Measurements from ENCODE around the gene RET. TPM values are rescaled to one million over a fixed set of nuclear protein-coding genes. Genes with fewer than 3 reads are reported as not detected.
A peak's percentile ranks its signal among the peaks of the same experiment; 100 is the strongest.

RET gene
- total RNA-seq, 1 experiment from 2014 or later, result not detected

- no peaks in the 10 kb centered on the region for H3K27me3 Mint-ChIP-seq (ENCODE audit: insufficient read depth, unreplicated experiment)
- no peaks in the 10 kb centered on the region for H3K9me3 Mint-ChIP-seq (ENCODE audit: unreplicated experiment)
- H3K36me3 Mint-ChIP-seq (ENCODE audit: insufficient read depth, unreplicated experiment), result no peaks in the 10 kb centered on the region
- ChIA-PET POLR2A (interaction anchor here (1.4 to 3.1 kb wide), 3 partner anchors 11 to 13 kb away, joined by 8 to 14 read pairs (median 10); partner anchors contain the start of gene CSGALNACT2), CTCF (interaction anchor here (0.7 kb wide), 1 partner anchor 197 kb away, joined by 3 read pairs; no protein-coding TSS in a partner anchor)
- intact Hi-C loops (cut with micrococcal nuclease), result no loop called here
- TF ChIP-seq, protein P1, sequence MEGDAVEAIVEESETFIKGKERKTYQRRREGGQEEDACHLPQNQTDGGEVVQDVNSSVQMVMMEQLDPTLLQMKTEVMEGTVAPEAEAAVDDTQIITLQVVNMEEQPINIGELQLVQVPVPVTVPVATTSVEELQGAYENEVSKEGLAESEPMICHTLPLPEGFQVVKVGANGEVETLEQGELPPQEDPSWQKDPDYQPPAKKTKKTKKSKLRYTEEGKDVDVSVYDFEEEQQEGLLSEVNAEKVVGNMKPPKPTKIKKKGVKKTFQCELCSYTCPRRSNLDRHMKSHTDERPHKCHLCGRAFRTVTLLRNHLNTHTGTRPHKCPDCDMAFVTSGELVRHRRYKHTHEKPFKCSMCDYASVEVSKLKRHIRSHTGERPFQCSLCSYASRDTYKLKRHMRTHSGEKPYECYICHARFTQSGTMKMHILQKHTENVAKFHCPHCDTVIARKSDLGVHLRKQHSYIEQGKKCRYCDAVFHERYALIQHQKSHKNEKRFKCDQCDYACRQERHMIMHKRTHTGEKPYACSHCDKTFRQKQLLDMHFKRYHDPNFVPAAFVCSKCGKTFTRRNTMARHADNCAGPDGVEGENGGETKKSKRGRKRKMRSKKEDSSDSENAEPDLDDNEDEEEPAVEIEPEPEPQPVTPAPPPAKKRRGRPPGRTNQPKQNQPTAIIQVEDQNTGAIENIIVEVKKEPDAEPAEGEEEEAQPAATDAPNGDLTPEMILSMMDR (IDR thresholded peaks at IDR 0.05; ENCODE audit: unreplicated experiment), result no peak
- H3K4me3 Mint-ChIP-seq (ENCODE audit: unreplicated experiment), result no peak overlapping the region
- H3K27ac Mint-ChIP-seq (ENCODE audit: low read depth, unreplicated experiment), result peak overlapping the region; percentile 31
- no peak for DNase-seq (ENCODE audit: unreplicated experiment)
- peaks cover 14% of the 10 kb centered on the region for H3K4me1 Mint-ChIP-seq (ENCODE audit: insufficient read depth, unreplicated experiment)
- BruUV-seq (replicated peaks), result no TSS peak
Measured at GRCh38 chr10:43151371-43151770, 74.5 kb downstream of the RET start.

DNA sequence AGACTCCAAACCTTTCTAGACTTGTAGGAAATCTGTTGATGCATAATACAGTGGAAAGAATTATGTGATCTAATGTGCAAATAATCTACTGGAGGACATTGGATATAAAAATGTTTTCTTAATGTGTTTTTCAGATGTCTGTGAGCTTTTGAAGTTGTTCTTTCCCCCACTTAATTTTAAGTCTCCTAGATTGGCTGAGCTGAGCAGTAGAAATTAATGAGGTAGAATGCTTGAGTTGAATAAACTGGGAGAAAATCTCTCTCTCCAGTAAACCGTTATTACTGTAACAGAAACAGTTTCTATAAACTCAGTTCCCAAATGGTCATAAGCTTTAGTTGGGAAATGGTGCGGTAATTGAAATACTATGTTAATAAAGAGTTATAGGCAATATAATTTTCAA is 77.0 kb downstream of the RET start:
- DNase-seq (ENCODE audit: unreplicated experiment), result no peak
- intact Hi-C loops (cut with micrococcal nuclease), result no loop called here
- H3K9me3 Mint-ChIP-seq (ENCODE audit: unreplicated experiment), result no peaks in the 10 kb centered on the region
- no peaks in the 10 kb centered on the region for H3K36me3 Mint-ChIP-seq (ENCODE audit: insufficient read depth, unreplicated experiment)
- ChIA-PET POLR2A (interaction anchor here (1.1 to 2.0 kb wide), 2 partner anchors 13 to 15 kb away, joined by 6 to 14 read pairs; partner anchors contain the start of gene CSGALNACT2), CTCF (interaction anchor here (0.6 kb wide), 1 partner anchor 336 kb away, joined by 3 read pairs; no protein-coding TSS in a partner anchor)
- BruUV-seq (replicated peaks), result no TSS peak
- H3K27me3 Mint-ChIP-seq (ENCODE audit: insufficient read depth, unreplicated experiment), result no peaks in the 10 kb centered on the region
- TF ChIP-seq, protein P1 (IDR thresholded peaks at IDR 0.05; ENCODE audit: unreplicated experiment), result no peak
- no peak overlapping the region for H3K4me3 Mint-ChIP-seq (ENCODE audit: unreplicated experiment)
- H3K4me1 Mint-ChIP-seq (ENCODE audit: insufficient read depth, unreplicated experiment), result peaks cover 20% of the 10 kb centered on the region
- H3K27ac Mint-ChIP-seq (ENCODE audit: low read depth, unreplicated experiment), result no peak overlapping the region

- no peak overlapping the region for H3K27ac Mint-ChIP-seq (ENCODE audit: low read depth, unreplicated experiment)
- H3K27me3 Mint-ChIP-seq (ENCODE audit: insufficient read depth, unreplicated experiment), result no peaks in the 10 kb centered on the region
- intact Hi-C loops (cut with micrococcal nuclease), result no loop called here
- ChIA-PET POLR2A (interaction anchor here (2.0 kb wide), 1 partner anchor 16 kb away, joined by 14 read pairs; the partner anchor contains the start of gene CSGALNACT2), CTCF (interaction anchor here (1.0 to 1.3 kb wide), 3 partner anchors 8 to 138 kb away, joined by 3 to 4 read pairs (median 3); no protein-coding TSS in a partner anchor)
- H3K4me3 Mint-ChIP-seq (ENCODE audit: unreplicated experiment), result no peak overlapping the region
- H3K36me3 Mint-ChIP-seq (ENCODE audit: insufficient read depth, unreplicated experiment), result no peaks in the 10 kb centered on the region
- peaks cover 20% of the 10 kb centered on the region for H3K4me1 Mint-ChIP-seq (ENCODE audit: insufficient read depth, unreplicated experiment)
- no peak for DNase-seq (ENCODE audit: unreplicated experiment)
- BruUV-seq (replicated peaks), result TSS peak; percentile 59
- no peaks in the 10 kb centered on the region for H3K9me3 Mint-ChIP-seq (ENCODE audit: unreplicated experiment)
- TF ChIP-seq, protein P1 (IDR thresholded peaks at IDR 0.05; ENCODE audit: unreplicated experiment), result no peak
Measured at GRCh38 chr10:43155221-43155620, 78.4 kb downstream of the RET start.

DNA sequence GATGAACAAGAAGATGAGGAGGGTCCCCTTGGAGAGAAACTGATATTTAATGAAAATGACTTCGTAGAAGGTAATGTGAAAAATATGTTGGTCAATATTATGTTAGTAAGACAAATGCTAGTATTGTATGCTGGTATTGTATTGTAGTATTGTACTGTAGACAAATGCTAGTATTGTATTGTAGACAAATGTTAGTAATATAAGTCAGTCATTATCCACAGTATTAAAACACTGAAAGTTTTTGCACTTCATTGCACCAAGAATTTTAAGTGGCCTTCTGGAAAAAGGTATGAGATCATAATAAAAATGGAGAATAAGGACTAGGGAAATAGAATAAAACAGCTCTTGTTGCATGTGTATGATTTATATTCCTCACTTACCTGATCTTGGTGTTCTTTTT is 78.9 kb downstream of the RET start:
- POLR2A ChIA-PET, result interaction anchor here (0.6 kb wide), 1 partner anchor 27 kb away, joined by 3 read pairs; no protein-coding TSS in a partner anchor
- TF ChIP-seq, protein P1 (IDR thresholded peaks at IDR 0.05; ENCODE audit: unreplicated experiment), result no peak

More for the DNA sequence above, 78.9 kb downstream of the RET start:
- no peaks in the 10 kb centered on the region for H3K27me3 Mint-ChIP-seq (ENCODE audit: insufficient read depth, unreplicated experiment)
- H3K4me1 Mint-ChIP-seq (ENCODE audit: insufficient read depth, unreplicated experiment), result peaks cover 24% of the 10 kb centered on the region
- intact Hi-C loops (cut with micrococcal nuclease), result no loop called here
- BruUV-seq (replicated peaks), result no TSS peak
- no peaks in the 10 kb centered on the region for H3K36me3 Mint-ChIP-seq (ENCODE audit: insufficient read depth, unreplicated experiment)
- H3K4me3 Mint-ChIP-seq (ENCODE audit: unreplicated experiment), result no peak overlapping the region
- H3K9me3 Mint-ChIP-seq (ENCODE audit: unreplicated experiment), result no peaks in the 10 kb centered on the region
- CTCF ChIA-PET, result interaction anchor here (1.3 kb wide), 1 partner anchor 8 kb away, joined by 3 read pairs; no protein-coding TSS in a partner anchor
- no peak overlapping the region for H3K27ac Mint-ChIP-seq (ENCODE audit: low read depth, unreplicated experiment)
- no peak for DNase-seq (ENCODE audit: unreplicated experiment)
